Type B pancreatic cell (in vitro differentiated cells): ENCODE results near the gene FKBP3. TPM values are rescaled to one million over a fixed set of nuclear protein-coding genes. Genes with fewer than 3 reads are reported as not detected.
A peak's percentile ranks its signal among the peaks of the same experiment; 100 is the strongest.

Experiments used
- DNase-seq: peaks from one replicate; pipeline ENCODE4 v3.0.0; 2021; ENCODE audit warnings: mixed read lengths; ENCODE audit not compliant: unreplicated experiment; ENCODE audit errors: extremely low spot score
- H3K27ac Mint-ChIP-seq: 2 replicates; pipeline ENCODE4 v1.8.0; 2021; ENCODE audit warnings: mild to moderate bottlenecking, mixed read lengths
- H3K27me3 Mint-ChIP-seq: 2 replicates; pipeline ENCODE4 v1.8.0; 2021; ENCODE audit warnings: mixed read lengths
- H3K36me3 Mint-ChIP-seq: 2 replicates; pipeline ENCODE4 v1.8.0; 2021; ENCODE audit warnings: mixed read lengths
- H3K4me1 Mint-ChIP-seq: one replicate; pipeline ENCODE4 v1.8.0; 2021; ENCODE audit warnings: mixed read lengths; ENCODE audit not compliant: unreplicated experiment
- H3K4me3 Mint-ChIP-seq: 2 replicates; pipeline ENCODE4 v1.8.0; 2021; ENCODE audit warnings: mild to moderate bottlenecking, mixed read lengths
- H3K9me3 Mint-ChIP-seq: 2 replicates; pipeline ENCODE4 v1.8.0; 2021; ENCODE audit warnings: mixed read lengths
- CTCF ChIP-seq: fragments of 200-600 bp; sonication (generic); conservative IDR thresholded peaks from 2 replicates; pipeline ENCODE4 v1.5.0; 2021; ENCODE audit warnings: antibody characterized with exemption, mild to moderate bottlenecking
- long read RNA-seq: library from polyadenylated mRNA; unstranded; transcript quantifications from one replicate; pipeline ENCODE4 v2.0.0, GENCODE V29; 2020
- total RNA-seq: library from RNA; stranded (reverse); gene quantifications from 2 replicates; pipeline ENCODE4 v1.2.1, GENCODE V29; 2021; ENCODE audit warnings: low replicate concordance

The FKBP3 gene
- 66.1 and 96.9 TPM in 2 replicates for total RNA-seq
- long read RNA-seq, transcript FKBP3-202 (7 exons, 1,346 nt) = major isoform, 62 of 71 reads
- long read RNA-seq, partial matches to known transcripts = 8 of 71 reads
- long read RNA-seq, other reads (novel, unspliced or antisense) = 1 of 71 reads

DNA sequence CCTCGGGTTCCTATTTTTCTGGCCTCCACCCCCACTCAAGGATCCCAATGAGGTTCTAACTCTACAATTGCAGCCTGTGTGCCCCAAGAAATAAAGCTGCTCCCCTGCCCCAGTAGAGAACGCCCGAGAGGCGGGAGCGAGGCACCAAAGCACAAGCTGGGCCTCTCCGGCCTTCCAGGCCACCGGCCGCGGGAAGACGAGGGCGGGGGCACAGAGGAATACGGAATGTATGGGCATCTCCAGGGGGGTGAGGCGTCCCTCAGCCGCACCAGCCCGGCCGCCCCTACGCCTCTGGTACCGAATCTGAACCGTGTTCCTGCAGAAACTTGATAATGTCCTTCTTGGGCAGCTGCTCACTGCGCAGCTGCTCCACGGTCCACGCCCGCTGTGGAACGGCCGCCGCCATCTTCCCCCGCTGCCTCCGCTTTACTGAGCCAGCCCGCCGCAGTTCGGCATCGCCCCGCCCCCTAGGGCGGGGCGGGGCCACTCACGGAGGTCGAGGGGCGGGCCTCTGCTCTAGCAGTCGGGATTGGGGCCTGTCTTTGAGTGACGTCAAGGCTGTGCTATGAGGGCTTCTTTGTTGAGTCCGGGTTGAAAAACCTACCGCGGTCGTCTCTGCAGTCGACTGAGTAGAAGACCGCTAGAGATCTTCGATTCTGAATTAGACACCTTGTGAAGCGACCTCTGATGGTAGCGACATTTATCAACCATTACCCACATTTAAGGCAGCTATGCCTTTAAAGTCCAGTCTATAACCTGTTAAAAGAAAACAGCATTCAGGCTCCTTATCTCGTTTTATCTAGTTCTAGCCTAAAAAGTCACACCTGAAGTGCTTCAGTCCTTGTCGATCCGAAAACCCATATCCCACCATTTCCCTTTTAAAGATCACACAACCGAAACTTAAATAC is at the start of gene FKBP3:
Gene FKBP3, minus strand, starts transcription at position 431 of the 908 bp plus-strand sequence. Its CDS starts 25 bp downstream, at position 406.
- peak; percentile 34 for TF ChIP-seq CTCF
- H3K27me3 Mint-ChIP-seq = no peaks in the 10 kb centered on the region
- no peaks in the 10 kb centered on the region for H3K36me3 Mint-ChIP-seq
- peak; percentile 94 for DNase-seq
- no peaks in the 10 kb centered on the region for H3K9me3 Mint-ChIP-seq
- H3K4me1 Mint-ChIP-seq = peaks cover 15% of the 10 kb centered on the region
- peak within 1 kb of the TSS; percentile 97 for H3K27ac Mint-ChIP-seq
- peak within 1 kb of the TSS; percentile 99 for H3K4me3 Mint-ChIP-seq

- H3K27me3 Mint-ChIP-seq = no peaks in the 10 kb centered on the region
- TF ChIP-seq CTCF = no peak
- no peak for DNase-seq
- H3K9me3 Mint-ChIP-seq = no peaks in the 10 kb centered on the region
- no peaks in the 10 kb centered on the region for H3K36me3 Mint-ChIP-seq
- no peaks in the 10 kb centered on the region for H3K4me1 Mint-ChIP-seq
- H3K4me3 Mint-ChIP-seq = no peak overlapping the region
- H3K27ac Mint-ChIP-seq = no peak overlapping the region
Measured at GRCh38 chr14:45181806-45182205, 47.5 kb upstream of the FKBP3 start.

DNA sequence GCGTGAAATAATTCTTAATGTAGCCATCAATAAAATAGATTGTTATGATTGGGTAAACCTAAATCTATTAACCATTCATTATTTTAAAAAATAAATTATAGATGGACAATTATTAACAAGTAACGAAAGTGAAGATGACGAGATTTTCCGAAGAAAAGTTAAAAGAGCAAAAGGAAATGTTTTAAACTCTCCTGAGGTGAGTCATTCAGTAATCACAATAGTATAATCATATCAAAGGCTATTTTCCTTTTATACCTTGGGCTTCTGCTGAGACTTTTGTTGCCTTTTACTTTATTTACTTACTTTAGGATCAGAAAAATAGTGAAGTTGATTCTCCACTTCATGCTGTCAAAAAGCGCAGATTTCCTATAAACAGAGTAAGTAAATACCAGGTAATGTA is 47.0 kb upstream of the FKBP3 start:
- Mint-ChIP-seq H3K27ac (no peak overlapping the region), H3K27me3 (no peaks in the 10 kb centered on the region), H3K9me3 (no peaks in the 10 kb centered on the region), H3K4me1 (no peaks in the 10 kb centered on the region), H3K4me3 (no peak overlapping the region), H3K36me3 (no peaks in the 10 kb centered on the region)
- no peak for TF ChIP-seq CTCF
- no peak for DNase-seq

- H3K36me3 Mint-ChIP-seq = no peaks in the 10 kb centered on the region
- no peak overlapping the region for H3K4me3 Mint-ChIP-seq
- no peak for TF ChIP-seq CTCF
- no peak overlapping the region for H3K27ac Mint-ChIP-seq
- no peaks in the 10 kb centered on the region for H3K9me3 Mint-ChIP-seq
- H3K4me1 Mint-ChIP-seq = no peaks in the 10 kb centered on the region
- DNase-seq = no peak
- H3K27me3 Mint-ChIP-seq = no peaks in the 10 kb centered on the region
Measured at GRCh38 chr14:45177076-45177475, 42.8 kb upstream of the FKBP3 start.

DNA sequence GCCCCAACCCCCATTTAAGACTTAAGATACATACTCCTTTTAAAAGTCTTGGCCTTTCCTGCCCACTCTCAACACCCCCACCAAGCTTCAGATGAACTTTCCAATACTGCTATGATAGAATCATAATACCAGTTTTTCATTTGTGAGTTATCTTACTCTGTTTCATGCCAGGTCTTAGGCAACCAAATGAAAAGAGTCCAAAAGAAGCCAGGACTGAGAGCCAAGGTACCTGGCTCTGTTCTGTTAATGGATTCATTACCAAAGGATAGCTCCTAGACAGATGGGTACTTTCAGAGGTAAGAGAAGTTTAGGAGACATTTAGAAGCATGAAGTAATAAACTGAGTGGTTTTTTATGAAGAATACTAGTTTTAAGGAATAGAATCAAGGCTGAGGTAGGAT is 35.6 kb upstream of the FKBP3 start:
- no peak for TF ChIP-seq CTCF
- Mint-ChIP-seq H3K4me1 (no peaks in the 10 kb centered on the region), H3K4me3 (no peak overlapping the region), H3K9me3 (no peaks in the 10 kb centered on the region), H3K27me3 (no peaks in the 10 kb centered on the region), H3K27ac (no peak overlapping the region), H3K36me3 (peaks cover 4% of the 10 kb centered on the region)
- DNase-seq = no peak
